ENCODE measurements around the gene VSTM2B.
"Not testable (repeated sequence)": the region's sequence is repeated elsewhere in the genome, so short reads cannot be mapped to it uniquely, and the experiment has no call there.

The VSTM2B gene

GRCh38 chr19:29532956-29533355 is 7.2 kb downstream of the VSTM2B start:
- no peak for DNase-seq

- no peak for DNase-seq
Measured at GRCh38 chr19:29533578-29534544, 8.1 kb downstream of the VSTM2B start.

GRCh38 chr19:29535214-29535831 is 9.5 kb downstream of the VSTM2B start:
- no peak for DNase-seq

GRCh38 chr19:29535984-29536508 is 10.3 kb downstream of the VSTM2B start:
- no peak for DNase-seq

GRCh38 chr19:29537181-29537580 is 11.4 kb downstream of the VSTM2B start:
- no peak for DNase-seq

GRCh38 chr19:29537601-29538000 is 11.8 kb downstream of the VSTM2B start:
- DNase-seq, result no peak

GRCh38 chr19:29538146-29538545 is 12.4 kb downstream of the VSTM2B start:
- no peak for DNase-seq

GRCh38 chr19:29538651-29539050 is 12.9 kb downstream of the VSTM2B start:
- DNase-seq, result no peak

- no peak for DNase-seq
Measured at GRCh38 chr19:29539131-29539530, 13.3 kb downstream of the VSTM2B start.

GRCh38 chr19:29539670-29540069 is 13.9 kb downstream of the VSTM2B start:
- DNase-seq, result no peak

GRCh38 chr19:29540114-29540513 is 14.3 kb downstream of the VSTM2B start:
- DNase-seq, result no peak

GRCh38 chr19:29541473-29542253 is 15.9 kb downstream of the VSTM2B start:
- DNase-seq, result no peak

- DNase-seq, result no peak
Measured at GRCh38 chr19:29542327-29542726, 16.5 kb downstream of the VSTM2B start.

- DNase-seq, result no peak
Measured at GRCh38 chr19:29542776-29543175, 17.0 kb downstream of the VSTM2B start.

GRCh38 chr19:29543381-29543780 is 17.6 kb downstream of the VSTM2B start:
- DNase-seq, result no peak

- DNase-seq, result no peak
Measured at GRCh38 chr19:29544656-29545360, 19.0 kb downstream of the VSTM2B start.

- not testable (repeated sequence) for DNase-seq
Measured at GRCh38 chr19:29545447-29545846, 19.7 kb downstream of the VSTM2B start.

GRCh38 chr19:29545866-29546582 is 20.2 kb downstream of the VSTM2B start:
- DNase-seq, result no peak

- DNase-seq, result no peak
Measured at GRCh38 chr19:29546583-29547190, 20.9 kb downstream of the VSTM2B start.

GRCh38 chr19:29547361-29547960 is 21.7 kb downstream of the VSTM2B start:
- no peak for DNase-seq

- no peak for DNase-seq
Measured at GRCh38 chr19:29547981-29548380, 22.2 kb downstream of the VSTM2B start.

Measured in COR-L47 (cell line).